BJ (cell line): ENCODE measurements around the gene SUGCT. TPM values are rescaled to one million over a fixed set of nuclear protein-coding genes. Genes with fewer than 3 reads are reported as not detected.
A peak's percentile ranks its signal among the peaks of the same experiment; 100 is the strongest.
"Not testable (repeated sequence)": the region's sequence is repeated elsewhere in the genome, so short reads cannot be mapped to it uniquely, and the experiment has no call there.

Source experiments
- CTCF ChIA-PET: fragments of 350-600 bp; formaldehyde crosslinking; extraction: SDS; loops from one replicate; lab custom pipeline; 2021; ENCODE audit warnings: antibody characterized with exemption, inconsistent platforms; lab: Yijun Ruan, JAX
- POLR2A ChIA-PET: fragments of 300-600 bp; sonication (Branson Sonifier 250); formaldehyde crosslinking; extraction: SDS; loops from one replicate; lab custom pipeline; 2021; ENCODE audit warnings: antibody characterized with exemption; lab: Charles Lee
- DNase-seq: peaks from one replicate; pipeline ENCODE4 v3.0.0-alpha.2; 2011; ENCODE audit warnings: low read depth
- H3K27me3 ChIP-seq: 2 replicates; pipeline ENCODE4 v1.6.0; 2011; ENCODE audit warnings: low read length; ENCODE audit not compliant: control insufficient read depth, insufficient read depth
- H3K36me3 ChIP-seq: 2 replicates; pipeline ENCODE4 v1.5.1; 2011; ENCODE audit warnings: low read length; ENCODE audit not compliant: control insufficient read depth, insufficient read depth
- H3K4me3 ChIP-seq: 2 replicates; pipeline ENCODE4 v1.5.1; 2011; ENCODE audit warnings: low read depth, mild to moderate bottlenecking, control low read depth, low read length
- polyA plus RNA-seq: library from polyadenylated mRNA; depleted of rRNA; stranded (reverse); fragments of >200 nt; gene quantifications from 2 replicates; pipeline ENCODE4 v1.2.3, GENCODE V29; 2011
- TF ChIP-seq, protein P1 (sequence below): IDR thresholded peaks from 2 replicates; pipeline ENCODE4 v1.5.1; 2011; ENCODE audit warnings: low read depth, mild to moderate bottlenecking, control low read depth, inconsistent platforms, low read length, moderate library complexity; ENCODE audit not compliant: insufficient read depth

Gene SUGCT
- polyA plus RNA-seq, 1 experiment: 10.6 TPM

- ChIA-PET POLR2A (no interaction called here), CTCF (interaction anchor here (0.9 kb wide), 1 partner anchor 44 kb away, joined by 3 read pairs; no protein-coding TSS in a partner anchor)
- Histone ChIP-seq H3K36me3 (no peaks in the 10 kb centered on the region; the same call in 1 of the 2 replicates), H3K4me3 (no peak overlapping the region), H3K27me3 (no peaks in the 10 kb centered on the region)
- TF ChIP-seq, protein P1, sequence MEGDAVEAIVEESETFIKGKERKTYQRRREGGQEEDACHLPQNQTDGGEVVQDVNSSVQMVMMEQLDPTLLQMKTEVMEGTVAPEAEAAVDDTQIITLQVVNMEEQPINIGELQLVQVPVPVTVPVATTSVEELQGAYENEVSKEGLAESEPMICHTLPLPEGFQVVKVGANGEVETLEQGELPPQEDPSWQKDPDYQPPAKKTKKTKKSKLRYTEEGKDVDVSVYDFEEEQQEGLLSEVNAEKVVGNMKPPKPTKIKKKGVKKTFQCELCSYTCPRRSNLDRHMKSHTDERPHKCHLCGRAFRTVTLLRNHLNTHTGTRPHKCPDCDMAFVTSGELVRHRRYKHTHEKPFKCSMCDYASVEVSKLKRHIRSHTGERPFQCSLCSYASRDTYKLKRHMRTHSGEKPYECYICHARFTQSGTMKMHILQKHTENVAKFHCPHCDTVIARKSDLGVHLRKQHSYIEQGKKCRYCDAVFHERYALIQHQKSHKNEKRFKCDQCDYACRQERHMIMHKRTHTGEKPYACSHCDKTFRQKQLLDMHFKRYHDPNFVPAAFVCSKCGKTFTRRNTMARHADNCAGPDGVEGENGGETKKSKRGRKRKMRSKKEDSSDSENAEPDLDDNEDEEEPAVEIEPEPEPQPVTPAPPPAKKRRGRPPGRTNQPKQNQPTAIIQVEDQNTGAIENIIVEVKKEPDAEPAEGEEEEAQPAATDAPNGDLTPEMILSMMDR: no peak
- DNase-seq: no peak
Observed at GRCh38 chr7:40122940-40123254, 11.9 kb upstream of the SUGCT start.

- CTCF ChIA-PET: interaction anchor here (0.5 to 1.8 kb wide), 8 partner anchors 9 to 239 kb away, joined by 3 to 12 read pairs (median 4); no protein-coding TSS in a partner anchor
- TF ChIP-seq, protein P1: no peak
Observed at GRCh38 chr7:40133561-40134427, 1.0 kb upstream of the SUGCT start.

DNA sequence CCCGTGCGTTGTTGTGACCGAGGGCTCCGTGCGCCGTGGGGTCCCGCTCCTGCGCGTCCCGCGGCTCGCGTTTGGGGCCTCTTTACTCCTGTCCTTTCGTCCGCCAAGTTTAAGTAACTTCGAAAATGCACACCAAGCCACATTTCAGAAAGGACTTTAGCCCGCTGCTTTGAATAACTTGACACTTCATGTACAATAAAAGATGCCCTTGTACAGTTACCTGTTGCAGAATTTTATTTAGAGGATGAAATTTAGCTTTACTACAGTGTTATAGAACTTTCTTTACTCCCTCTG lies 459 bp downstream of the SUGCT start:
- Histone ChIP-seq H3K27me3 (no peaks in the 10 kb centered on the region), H3K36me3 (no peaks in the 10 kb centered on the region), H3K4me3 (peak overlapping the region; percentile 79)
- CTCF ChIA-PET: interaction anchor here (0.6 to 1.8 kb wide), 16 partner anchors 8 to 239 kb away, joined by 3 to 12 read pairs (median 4); partner anchors contain the start of gene CDK13
- TF ChIP-seq, protein P1: no peak
- no peak for DNase-seq
- POLR2A ChIA-PET: no interaction called here

More at GRCh38 chr7:40133561-40134427, 1.0 kb upstream of the SUGCT start:
- Histone ChIP-seq H3K4me3 (peak overlapping the region; percentile 79), H3K27me3 (no peaks in the 10 kb centered on the region), H3K36me3 (no peaks in the 10 kb centered on the region)
- POLR2A ChIA-PET: interaction anchor here (0.6 kb wide), 2 partner anchors 308 to 873 kb away, joined by 3 to 6 read pairs; no protein-coding TSS in a partner anchor
- DNase-seq: no peak

DNA sequence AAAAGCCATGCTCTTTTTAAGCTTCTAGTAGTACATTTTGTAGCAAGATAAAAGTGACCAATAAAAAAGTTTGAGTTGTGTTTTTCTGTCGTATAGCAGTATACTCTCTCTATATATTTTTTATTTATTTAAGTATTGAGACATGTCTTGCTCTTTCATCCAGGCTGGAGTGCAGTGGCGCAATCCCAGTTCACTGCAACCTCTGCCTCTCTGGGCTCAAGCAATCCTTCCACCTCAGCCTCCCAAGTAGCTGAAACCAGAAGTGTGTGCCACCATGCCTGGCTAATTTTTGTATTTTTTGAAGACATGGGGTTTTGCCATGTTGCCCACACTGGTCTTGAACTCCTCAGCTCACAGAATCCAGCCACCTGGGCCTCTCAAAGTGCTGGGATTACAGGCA lies 2.8 kb downstream of the SUGCT start:
- Histone ChIP-seq H3K4me3 (no peak overlapping the region), H3K36me3 (no peaks in the 10 kb centered on the region), H3K27me3 (no peaks in the 10 kb centered on the region)
- POLR2A ChIA-PET: no interaction called here
- DNase-seq: no peak
- TF ChIP-seq, protein P1: no peak
- CTCF ChIA-PET: no interaction called here

DNA sequence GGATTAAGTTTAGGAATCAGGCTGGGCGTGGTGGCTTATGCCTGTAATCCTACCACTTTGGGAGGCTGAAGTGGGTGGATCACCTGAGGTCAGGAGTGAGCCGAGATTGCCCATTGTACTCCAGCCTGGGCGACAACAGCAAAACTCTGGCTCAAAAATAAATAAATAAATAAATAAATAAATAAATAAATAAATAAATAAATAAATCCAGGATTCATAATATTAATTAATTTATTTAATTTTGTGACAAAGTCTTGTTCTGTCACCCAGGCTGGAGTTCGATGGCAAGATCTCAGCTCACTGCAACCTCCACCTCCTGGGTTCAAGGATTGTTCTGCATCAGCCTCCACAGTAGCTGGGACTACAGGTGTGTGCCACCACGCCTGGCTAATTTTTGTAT lies 4.2 kb downstream of the SUGCT start:
- DNase-seq: no peak
- H3K4me3 ChIP-seq: no peak overlapping the region
- ChIA-PET POLR2A (no interaction called here), CTCF (no interaction called here)
- TF ChIP-seq, protein P1: no peak
- no peaks in the 10 kb centered on the region for H3K36me3 ChIP-seq
- H3K27me3 ChIP-seq: no peaks in the 10 kb centered on the region

- H3K4me3 ChIP-seq, H3K36me3 ChIP-seq, H3K27me3 ChIP-seq, DNase-seq, CTCF ChIA-PET, POLR2A ChIA-PET: not testable (repeated sequence)
Observed at GRCh38 chr7:40139891-40140290, 5.1 kb downstream of the SUGCT start.

DNA sequence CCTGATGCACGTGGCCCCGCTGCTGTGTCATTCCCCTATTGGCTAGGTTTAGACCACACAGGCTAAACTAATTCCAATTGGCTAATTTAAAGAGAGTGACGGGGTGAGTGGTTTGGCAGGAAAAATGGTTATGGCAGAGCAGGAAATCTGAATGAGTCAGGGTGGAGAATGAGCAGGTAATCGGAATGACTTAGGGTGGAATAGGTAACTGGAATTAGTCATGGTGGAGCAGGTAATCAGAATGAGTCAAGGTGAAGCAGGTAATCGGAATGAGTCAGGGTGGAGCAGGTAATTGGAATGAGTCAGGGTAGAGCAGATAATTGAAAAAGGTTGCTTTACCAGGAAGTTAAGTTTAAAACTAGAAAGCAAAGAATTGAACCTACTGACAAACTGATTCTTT lies 7.1 kb downstream of the SUGCT start:
- POLR2A ChIA-PET, DNase-seq, H3K4me3 ChIP-seq, H3K27me3 ChIP-seq, CTCF ChIA-PET, H3K36me3 ChIP-seq: not testable (repeated sequence)

- DNase-seq, H3K4me3 ChIP-seq, CTCF ChIA-PET, H3K27me3 ChIP-seq, H3K36me3 ChIP-seq, POLR2A ChIA-PET: not testable (repeated sequence)
Observed at GRCh38 chr7:40145596-40146130, 10.9 kb downstream of the SUGCT start.
